DND-41 (cell line): ENCODE measurements around the gene BTRC.

Source experiments
- EZH2 ChIP-seq: IDR thresholded peaks from 3 replicates; pipeline ENCODE4 v1.6.1; 2012; ENCODE audit warnings: borderline replicate concordance, low read depth, mild to moderate bottlenecking, moderate library complexity, low read length, inconsistent platforms; ENCODE audit not compliant: severe bottlenecking
- TF ChIP-seq, protein P1 (sequence below): IDR thresholded peaks from 2 replicates; pipeline ENCODE4 v1.5.1; 2012; ENCODE audit warnings: borderline replicate concordance, low read length, moderate library complexity, mild to moderate bottlenecking; ENCODE audit not compliant: poor library complexity, severe bottlenecking; ENCODE audit errors: extremely low read depth

DNA sequence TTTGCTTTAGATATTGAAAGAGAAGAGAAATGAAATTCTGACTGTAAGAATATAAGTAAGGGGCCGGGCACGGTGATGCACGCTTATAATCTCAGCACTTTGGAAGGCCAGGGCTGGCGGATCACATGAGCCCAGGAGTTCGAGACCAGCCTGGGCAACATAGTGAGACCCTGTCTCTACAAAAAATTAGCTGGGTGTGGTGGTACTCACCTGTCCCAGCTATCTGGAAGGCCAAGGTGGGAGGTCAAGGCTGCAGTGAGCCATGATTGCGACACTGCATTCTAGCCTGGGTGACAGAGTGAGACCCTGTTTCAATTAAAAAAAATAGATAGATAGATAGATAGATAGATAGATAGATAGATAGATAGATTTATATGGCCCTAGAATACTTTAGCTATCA lies 82.3 kb downstream of the BTRC start:
- TF ChIP-seq, protein P1, sequence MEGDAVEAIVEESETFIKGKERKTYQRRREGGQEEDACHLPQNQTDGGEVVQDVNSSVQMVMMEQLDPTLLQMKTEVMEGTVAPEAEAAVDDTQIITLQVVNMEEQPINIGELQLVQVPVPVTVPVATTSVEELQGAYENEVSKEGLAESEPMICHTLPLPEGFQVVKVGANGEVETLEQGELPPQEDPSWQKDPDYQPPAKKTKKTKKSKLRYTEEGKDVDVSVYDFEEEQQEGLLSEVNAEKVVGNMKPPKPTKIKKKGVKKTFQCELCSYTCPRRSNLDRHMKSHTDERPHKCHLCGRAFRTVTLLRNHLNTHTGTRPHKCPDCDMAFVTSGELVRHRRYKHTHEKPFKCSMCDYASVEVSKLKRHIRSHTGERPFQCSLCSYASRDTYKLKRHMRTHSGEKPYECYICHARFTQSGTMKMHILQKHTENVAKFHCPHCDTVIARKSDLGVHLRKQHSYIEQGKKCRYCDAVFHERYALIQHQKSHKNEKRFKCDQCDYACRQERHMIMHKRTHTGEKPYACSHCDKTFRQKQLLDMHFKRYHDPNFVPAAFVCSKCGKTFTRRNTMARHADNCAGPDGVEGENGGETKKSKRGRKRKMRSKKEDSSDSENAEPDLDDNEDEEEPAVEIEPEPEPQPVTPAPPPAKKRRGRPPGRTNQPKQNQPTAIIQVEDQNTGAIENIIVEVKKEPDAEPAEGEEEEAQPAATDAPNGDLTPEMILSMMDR, result no peak
- no peak for TF ChIP-seq EZH2
